PC-3 (cell line): ENCODE data around the gene CYB561D1. TPM values are rescaled to one million over a fixed set of nuclear protein-coding genes. Genes with fewer than 3 reads are reported as not detected.

ENCODE experiments used
- ATAC-seq: fragments of 200-7000 bp; cut with Tn5 transposase; 2 replicates; pipeline ENCODE4 v1.9.1; 2020; ENCODE audit warnings: mild to moderate bottlenecking, moderate library complexity
- BruUV-seq: library from RNA; stranded (reverse); fragments of 400-500 nt; replicated peaks from 2 replicates; lab custom pipeline; 2021; lab: Mats Ljungman, UMichigan
- CTCF ChIA-PET: fragments of 300-600 bp; sonication (Branson Sonifier 250); formaldehyde crosslinking; loops from one replicate; lab custom pipeline; 2022; ENCODE audit warnings: antibody characterized with exemption; lab: Charles Lee
- POLR2A ChIA-PET: fragments of 300-600 bp; sonication (Branson Sonifier 250); formaldehyde crosslinking; loops from one replicate; lab custom pipeline; 2022; ENCODE audit warnings: antibody characterized with exemption; ENCODE audit not compliant: unreplicated experiment; lab: Charles Lee
- DNase-seq: peaks from one replicate; pipeline ENCODE4 v3.0.0-alpha.2; 2015
- H2AFZ ChIP-seq: fragments of 300-600 bp; sonication (generic); 2 replicates; pipeline ENCODE4 v1.6.0; 2016; ENCODE audit warnings: antibody characterized with exemption, low read length
- H3F3A ChIP-seq: fragments of 300-600 bp; sonication (generic); one replicate; pipeline ENCODE4 v1.6.0; 2017; ENCODE audit warnings: antibody characterized with exemption, low read length, control low read depth, mild to moderate bottlenecking; ENCODE audit not compliant: unreplicated experiment
- H3K27ac ChIP-seq: fragments of 300-600 bp; sonication (generic); 2 replicates; pipeline ENCODE4 v1.5.1; 2016; ENCODE audit warnings: mild to moderate bottlenecking, low read length
- H3K27me3 ChIP-seq: fragments of 300-600 bp; sonication (generic); 2 replicates; pipeline ENCODE4 v1.6.1; 2016; ENCODE audit warnings: low read length, mixed read lengths
- H3K36me3 ChIP-seq: fragments of 300-600 bp; sonication (generic); 2 replicates; pipeline ENCODE4 v1.6.1; 2016; ENCODE audit warnings: low read depth, mixed run types, low read length, mixed read lengths
- H3K4me1 ChIP-seq: fragments of 300-600 bp; sonication (generic); 2 replicates; pipeline ENCODE4 v1.5.1; 2016; ENCODE audit warnings: low read length; ENCODE audit not compliant: insufficient read depth
- H3K4me2 ChIP-seq: fragments of 300-600 bp; sonication (generic); 2 replicates; pipeline ENCODE4 v1.6.0; 2016; ENCODE audit warnings: low read length
- H3K4me3 ChIP-seq: fragments of 300-600 bp; sonication (generic); 2 replicates; pipeline ENCODE4 v1.5.1; 2016; ENCODE audit warnings: mild to moderate bottlenecking, low read length, mixed read lengths
- H3K79me2 ChIP-seq: fragments of 300-600 bp; sonication (generic); 2 replicates; pipeline ENCODE4 v1.6.1; 2017; ENCODE audit warnings: low read length, mixed read lengths
- H3K9ac ChIP-seq: fragments of 300-600 bp; sonication (generic); 2 replicates; pipeline ENCODE4 v1.6.0; 2016; ENCODE audit warnings: mild to moderate bottlenecking, low read length
- H3K9me2 ChIP-seq: fragments of 300-600 bp; sonication (generic); replicated peaks from 2 replicates; pipeline ENCODE4 v1.6.1; 2016; ENCODE audit warnings: mixed run types, low read length, mixed read lengths
- H3K9me3 ChIP-seq: fragments of 300-600 bp; sonication (generic); 2 replicates; pipeline ENCODE4 v1.6.1; 2016; ENCODE audit warnings: low read length, mixed read lengths
- H4K20me1 ChIP-seq: fragments of 300-600 bp; sonication (generic); 2 replicates; pipeline ENCODE4 v1.6.1; 2016; ENCODE audit warnings: low read length, mixed read lengths
- CTCF ChIP-seq: fragments of 300-600 bp; sonication (generic); conservative IDR thresholded peaks from 2 replicates; pipeline ENCODE4 v1.5.1; 2017; ENCODE audit warnings: antibody characterized with exemption, low read depth, mild to moderate bottlenecking, low read length
- EZH2 ChIP-seq: fragments of 300-600 bp; sonication (generic); IDR thresholded peaks from one replicate; pipeline ENCODE4 v1.6.1; 2017; ENCODE audit warnings: antibody characterized with exemption, mild to moderate bottlenecking, low read length; ENCODE audit not compliant: unreplicated experiment
- EZH2phosphoT487 ChIP-seq: fragments of 300-600 bp; sonication (generic); IDR thresholded peaks from 2 replicates; pipeline ENCODE4 v1.6.1; 2018; ENCODE audit warnings: mild to moderate bottlenecking, antibody characterized with exemption, low read length, borderline replicate concordance
- intact Hi-C: fragments of 100-400 bp; cut with micrococcal nuclease; formaldehyde crosslinking; loops from 2 replicates; pipeline ENCODE4 v1.9.0; 2023
- total RNA-seq: library from RNA; depleted of rRNA; stranded (reverse); fragments of >200 nt; gene quantifications from 2 replicates; pipeline ENCODE4 v1.2.3, GENCODE V29; 2014

CYB561D1 gene
- total RNA-seq, 1 experiment from 2014 or later = 2.7 TPM

- ATAC-seq = no peak
These were observed 46.4 kb upstream of the CYB561D1 start for GRCh38 chr1:109447524-109447923.

DNA sequence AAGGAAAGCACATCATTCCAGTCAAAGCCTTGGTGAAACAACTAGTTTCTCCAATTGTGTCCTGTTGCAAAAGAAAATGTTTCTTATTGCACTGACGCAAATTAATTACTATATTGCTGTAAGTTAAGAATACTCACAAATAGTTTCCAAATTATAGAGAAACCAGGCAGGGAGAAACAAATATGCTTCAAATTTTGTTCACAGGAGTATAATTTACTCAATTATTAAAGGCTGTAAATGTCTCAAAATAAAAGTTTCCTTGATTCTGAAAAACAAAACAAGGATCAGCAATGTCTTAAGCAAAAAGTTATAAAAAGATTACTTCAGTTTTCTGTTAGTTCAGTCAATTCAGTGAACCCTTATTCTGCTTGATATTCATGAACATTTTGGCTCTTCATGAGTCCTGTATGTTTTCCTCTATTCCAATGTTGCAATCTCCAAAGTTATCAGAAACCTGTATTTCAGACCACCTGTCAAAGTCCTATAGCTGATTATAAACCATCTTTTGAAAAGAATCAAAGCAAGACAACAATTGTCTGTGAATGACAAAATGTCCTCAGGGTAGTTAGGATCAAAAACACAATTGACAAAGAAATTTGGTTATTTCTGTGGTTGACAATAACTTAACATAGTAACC is 39.3 kb upstream of the CYB561D1 start:
- DNase-seq (no peak), ATAC-seq (no peak)
- no peak for TF ChIP-seq EZH2
- TF ChIP-seq EZH2phosphoT487 = no peak
- TF ChIP-seq CTCF = no peak
- H3F3A ChIP-seq = no peaks in the 10 kb centered on the region
- no peaks in the 10 kb centered on the region for H4K20me1 ChIP-seq
- no peak overlapping the region for H3K9ac ChIP-seq
- H3K36me3 ChIP-seq = no peaks in the 10 kb centered on the region
- no peak overlapping the region for H3K27ac ChIP-seq
- H3K79me2 ChIP-seq = no peaks in the 10 kb centered on the region
- intact Hi-C loops = no loop called here
- 0 out of 2 replicates have a peak, but pooled peaks cover 11% of the 10 kb centered on the region for H3K9me3 ChIP-seq
- H2AFZ ChIP-seq = no peak overlapping the region
- no TSS peak for BruUV-seq
- H3K9me2 ChIP-seq = no peaks in the 10 kb centered on the region
- no peak overlapping the region for H3K4me3 ChIP-seq
- H3K4me1 ChIP-seq = no peaks in the 10 kb centered on the region
- ChIA-PET POLR2A (no interaction called here), CTCF (no interaction called here)
- H3K27me3 ChIP-seq = no peaks in the 10 kb centered on the region
- no peak overlapping the region for H3K4me2 ChIP-seq

More at GRCh38 chr1:109447524-109447923, 46.4 kb upstream of the CYB561D1 start:
- no peak overlapping the region for H3K4me3 ChIP-seq
- H3K27ac ChIP-seq = no peak overlapping the region
- H3K4me2 ChIP-seq = no peak overlapping the region
- no peak overlapping the region for H2AFZ ChIP-seq
- intact Hi-C loops = no loop called here
- ChIA-PET POLR2A (no interaction called here), CTCF (no interaction called here)
- H3K9me3 ChIP-seq = no peaks in the 10 kb centered on the region
- no peaks in the 10 kb centered on the region for H4K20me1 ChIP-seq
- H3K9ac ChIP-seq = no peak overlapping the region
- TF ChIP-seq EZH2 (no peak), EZH2phosphoT487 (no peak), CTCF (no peak)
- H3K4me1 ChIP-seq = no peaks in the 10 kb centered on the region
- peaks cover 17% of the 10 kb centered on the region for H3K27me3 ChIP-seq
- BruUV-seq = no TSS peak
- no peaks in the 10 kb centered on the region for H3K79me2 ChIP-seq
- DNase-seq = no peak
- no peaks in the 10 kb centered on the region for H3K9me2 ChIP-seq
- H3F3A ChIP-seq = no peaks in the 10 kb centered on the region
- no peaks in the 10 kb centered on the region for H3K36me3 ChIP-seq

GRCh38 chr1:109457819-109458218 is 36.1 kb upstream of the CYB561D1 start:
- intact Hi-C loops = no loop called here
- Histone ChIP-seq H3K9me3 (0 out of 2 replicates have a peak, but pooled peaks cover 11% of the 10 kb centered on the region), H4K20me1 (no peaks in the 10 kb centered on the region), H3K4me1 (no peaks in the 10 kb centered on the region), H3K79me2 (no peaks in the 10 kb centered on the region), H3K9me2 (no peaks in the 10 kb centered on the region), H3K4me3 (no peak overlapping the region), H3K27ac (no peak overlapping the region), H2AFZ (no peak overlapping the region), H3K36me3 (no peaks in the 10 kb centered on the region), H3K27me3 (peaks cover 21% of the 10 kb centered on the region), H3K9ac (no peak overlapping the region), H3K4me2 (no peak overlapping the region), H3F3A (no peaks in the 10 kb centered on the region)
- ATAC-seq (no peak), DNase-seq (no peak)
- BruUV-seq = no TSS peak
- POLR2A ChIA-PET = no interaction called here
- TF ChIP-seq EZH2phosphoT487 (no peak), EZH2 (no peak), CTCF (no peak)
- CTCF ChIA-PET = no interaction called here
